GM19035 (cell line): ENCODE measurements around the gene ARHGEF4.

Experiments
- ATAC-seq: cut with Tn5 transposase; IDR thresholded peaks from one replicate; pipeline ENCODE4 v1.9.1; 2021; ENCODE audit not compliant: unreplicated experiment

The ARHGEF4 gene

DNA sequence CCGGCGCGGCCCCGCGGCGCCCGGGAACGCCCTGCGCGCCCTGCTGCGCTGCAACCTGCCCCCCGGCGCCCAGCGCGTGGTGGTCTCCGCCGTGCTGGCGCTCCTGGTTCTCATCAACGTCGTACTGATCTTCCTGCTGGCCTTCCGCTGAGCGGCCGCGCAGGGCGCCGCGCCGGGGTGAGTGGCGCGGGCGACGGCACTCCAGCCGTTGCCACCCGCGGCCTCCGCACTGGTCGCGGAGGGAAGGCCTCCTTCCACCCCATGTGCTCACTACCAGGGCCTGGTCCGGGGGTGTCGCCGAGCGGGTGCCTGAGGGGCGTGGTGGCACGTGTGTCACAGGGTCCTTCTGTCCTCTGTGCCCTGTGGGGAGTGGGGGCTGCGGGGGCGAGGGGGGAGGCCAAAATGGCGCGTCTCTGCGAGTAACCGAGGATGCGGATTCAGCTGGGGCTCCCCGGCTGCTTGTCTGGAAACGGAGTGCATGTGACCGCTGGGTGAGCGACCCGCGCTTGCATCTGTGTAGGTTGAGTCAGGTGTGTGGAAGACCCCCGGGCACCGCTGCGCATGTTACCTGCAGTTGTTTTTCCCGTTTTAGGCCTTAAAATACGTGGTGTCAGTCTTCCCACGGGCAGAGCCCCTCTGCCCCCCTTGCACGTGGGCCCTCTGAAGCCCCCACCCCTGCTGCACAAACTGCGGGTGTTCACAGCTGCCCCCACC is 198.6 kb downstream of the ARHGEF4 start:
- no peak for ATAC-seq

GRCh38 chr2:131035826-131036231 is 199.1 kb downstream of the ARHGEF4 start:
- ATAC-seq: no peak

DNA sequence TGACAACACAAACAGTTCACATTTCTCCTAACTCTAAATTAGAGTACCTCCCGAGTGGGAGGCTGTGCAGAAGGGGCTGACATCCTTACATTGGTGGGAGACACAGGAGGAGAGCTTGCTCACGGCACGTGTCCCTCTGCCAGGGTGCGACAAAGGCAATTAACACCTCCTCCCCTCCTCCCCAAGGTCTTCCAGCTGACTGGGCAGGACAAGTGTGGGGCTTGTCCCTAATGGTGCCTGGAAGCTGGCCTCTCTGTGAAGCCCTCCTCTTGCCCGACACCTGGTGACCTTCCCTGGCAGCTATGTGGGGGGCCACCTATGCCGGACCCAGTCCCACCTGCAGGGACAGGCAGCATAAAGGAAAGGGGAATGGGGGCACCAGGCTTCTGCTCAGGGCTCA is 199.6 kb downstream of the ARHGEF4 start:
- ATAC-seq: no peak

- ATAC-seq: no peak
These were observed 200.1 kb downstream of the ARHGEF4 start for GRCh38 chr2:131036696-131037397.

- no peak for ATAC-seq
These were observed 200.9 kb downstream of the ARHGEF4 start for GRCh38 chr2:131037398-131038257.

DNA sequence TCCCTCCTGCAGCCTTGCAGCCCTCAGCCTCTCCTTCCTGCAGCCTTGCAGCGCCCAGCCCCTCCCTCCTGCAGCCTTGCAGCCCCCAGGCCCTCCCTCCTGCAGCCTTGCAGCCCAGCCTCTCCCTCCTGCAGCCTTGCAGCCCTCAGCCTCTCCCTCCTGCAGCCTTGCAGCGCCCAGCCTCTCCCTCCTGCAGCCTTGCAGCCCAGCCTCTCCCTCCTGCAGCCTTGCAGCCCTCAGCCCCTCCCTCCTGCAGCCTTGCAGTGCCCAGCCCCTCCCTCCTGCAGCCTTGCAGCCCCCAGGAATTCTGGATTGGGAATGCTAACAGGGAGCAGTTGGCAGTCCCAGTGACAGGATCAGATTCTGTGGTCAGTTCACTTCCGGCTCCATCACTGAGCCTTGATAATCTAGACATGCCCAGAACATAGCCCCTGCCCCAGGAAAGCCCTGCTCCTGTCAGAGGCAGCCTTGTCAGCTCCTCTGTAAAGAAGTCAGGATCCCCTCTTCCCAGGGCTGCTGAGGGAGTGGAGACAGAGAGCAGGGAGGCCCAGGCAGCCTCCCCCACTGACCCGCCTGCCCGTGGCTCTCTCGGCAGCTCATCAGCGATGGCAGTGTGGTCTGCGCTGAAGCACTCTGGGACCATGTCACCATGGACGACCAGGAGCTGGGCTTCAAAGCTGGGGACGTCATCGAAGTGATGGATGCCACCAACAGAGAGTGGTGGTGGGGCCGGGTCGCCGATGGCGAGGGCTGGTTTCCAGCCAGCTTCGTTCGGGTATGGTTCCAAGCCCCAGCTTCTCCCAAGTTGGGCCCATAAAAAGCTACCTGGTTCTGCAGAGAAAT is 201.8 kb downstream of the ARHGEF4 start:
- no peak for ATAC-seq

DNA sequence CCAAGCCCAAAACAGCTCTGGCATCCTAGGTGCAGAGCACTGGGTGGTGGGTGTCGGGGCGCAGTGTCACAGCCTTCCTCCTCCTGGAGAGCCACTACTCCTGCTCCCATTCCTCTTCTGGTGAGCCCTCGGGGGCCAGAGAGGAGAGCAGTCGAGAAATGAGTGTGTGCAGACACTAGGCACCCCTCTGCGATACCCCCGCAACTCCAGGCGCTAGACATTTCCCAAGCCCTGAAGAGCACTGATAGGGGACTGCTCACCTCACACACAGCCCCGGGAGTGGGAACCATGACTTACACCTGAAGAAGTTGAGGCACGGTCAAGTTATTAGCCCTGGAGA is 202.4 kb downstream of the ARHGEF4 start:
- ATAC-seq: no peak

DNA sequence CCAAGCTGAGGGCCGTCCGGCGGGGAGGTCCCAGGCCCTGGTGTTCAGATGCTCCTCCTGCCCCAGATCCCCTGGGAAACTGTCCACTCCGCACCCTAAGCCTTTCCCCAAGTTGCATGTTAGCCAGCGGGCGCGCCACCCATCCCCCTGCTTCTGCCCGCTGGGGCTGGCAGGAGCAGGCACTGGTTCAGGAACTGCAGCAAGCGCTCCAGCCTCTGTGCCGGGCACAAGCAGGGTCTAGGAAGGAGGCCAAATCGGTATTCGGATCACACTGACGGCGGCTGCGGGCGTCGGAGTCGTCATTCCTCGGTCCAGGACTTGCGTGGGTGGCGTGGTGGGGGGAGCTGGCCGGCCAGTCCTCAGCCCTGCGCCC is 202.8 kb downstream of the ARHGEF4 start:
- no peak for ATAC-seq

GRCh38 chr2:131039908-131040660 is 203.4 kb downstream of the ARHGEF4 start:
- ATAC-seq: no peak

GRCh38 chr2:131040661-131041401 is 204.1 kb downstream of the ARHGEF4 start:
- ATAC-seq: no peak

GRCh38 chr2:131041402-131042147 is 204.9 kb downstream of the ARHGEF4 start:
- no peak for ATAC-seq

GRCh38 chr2:131042148-131042775 is 205.5 kb downstream of the ARHGEF4 start:
- no peak for ATAC-seq

DNA sequence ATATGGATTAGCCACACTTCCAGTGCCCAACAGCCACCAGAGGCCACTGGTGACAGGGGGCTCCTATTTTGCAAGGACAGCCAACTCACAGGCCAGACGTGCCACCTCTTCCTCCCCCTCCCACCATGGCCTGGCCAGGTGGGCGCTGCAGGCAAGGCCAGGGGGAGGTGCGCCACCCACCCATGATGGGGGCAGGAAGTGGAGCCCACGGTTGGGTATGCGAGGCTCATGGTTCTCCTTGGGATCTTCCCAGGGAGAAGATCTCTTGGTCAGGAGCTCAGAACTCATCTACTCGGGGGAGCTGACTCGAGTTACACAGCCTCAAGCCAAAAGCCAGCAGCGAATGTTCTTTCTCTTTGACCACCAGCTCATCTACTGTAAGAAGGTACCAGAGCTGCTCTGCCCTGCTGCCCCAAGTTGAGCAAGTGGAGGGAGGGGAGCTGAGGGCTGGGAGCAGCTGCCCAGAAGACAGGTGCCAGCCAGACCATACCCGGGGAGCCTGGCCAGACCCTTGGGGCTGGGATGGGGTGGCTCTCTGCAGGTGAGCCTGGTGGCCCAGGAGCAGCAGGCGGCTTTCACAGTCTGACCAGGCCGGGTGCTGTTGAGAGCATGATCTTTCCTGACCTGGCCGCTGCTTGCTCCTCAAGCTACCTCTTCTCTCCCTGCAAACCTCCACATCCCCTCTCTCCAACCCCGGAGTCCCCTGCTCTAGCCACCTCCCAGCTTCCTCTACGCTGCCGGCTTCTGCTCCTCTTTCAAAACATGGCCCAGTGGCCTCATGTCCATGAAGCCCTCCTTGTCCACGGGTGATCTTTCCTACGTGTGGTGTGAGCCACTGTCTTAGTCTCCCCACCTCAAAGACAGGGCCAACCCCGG is 206.7 kb downstream of the ARHGEF4 start:
- no peak for ATAC-seq

GRCh38 chr2:131044075-131044756 is 207.5 kb downstream of the ARHGEF4 start:
- no peak for ATAC-seq

GRCh38 chr2:131044757-131045150 is 208.0 kb downstream of the ARHGEF4 start:
- no peak for ATAC-seq

DNA sequence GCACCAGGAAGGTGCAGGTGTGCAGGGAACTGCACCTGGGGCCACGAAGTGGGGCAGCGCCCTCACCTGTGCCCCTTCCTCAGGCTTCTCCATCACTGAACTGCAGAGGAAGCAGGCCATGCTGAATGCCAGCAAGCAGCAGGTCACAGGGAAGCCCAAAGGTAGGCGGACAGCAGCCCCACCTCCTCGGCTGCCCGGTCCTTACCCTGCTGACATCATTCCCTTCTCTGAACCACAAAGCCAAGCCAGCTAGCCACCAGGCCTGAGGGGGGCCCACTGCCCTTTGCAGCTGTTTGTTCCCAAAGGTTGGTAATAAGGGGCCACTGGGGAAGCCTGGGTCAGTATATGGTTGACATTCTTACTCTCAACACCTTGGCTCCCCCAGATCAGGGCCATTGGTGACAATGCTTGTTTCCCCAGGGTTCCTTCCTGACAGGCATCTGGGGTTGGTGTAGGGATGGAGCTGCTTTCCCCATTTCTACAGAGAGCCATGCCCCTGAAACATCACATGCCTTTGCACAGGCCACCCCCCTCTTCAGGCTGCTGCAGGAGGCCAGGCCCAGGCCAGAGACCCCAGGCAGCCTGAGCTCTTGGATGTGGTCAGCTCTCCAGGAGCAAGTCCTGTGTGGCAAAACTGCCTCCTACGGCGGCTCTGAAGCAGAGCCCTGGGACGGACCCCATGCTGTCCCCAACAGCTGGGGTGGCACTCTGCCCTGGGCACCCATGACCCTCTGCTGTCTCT is 208.7 kb downstream of the ARHGEF4 start:
- no peak for ATAC-seq
